Vagina (tissue), 2 donors: ENCODE data around the gene RPS19.

ENCODE experiments used
- CTCF ChIP-seq, 3 experiments: fragments of 450-650 bp in 2 of 3; fragments of 200-600 bp in 1 of 3; sonication (generic) in 1 of 3; IDR thresholded peaks; one replicate each; pipeline ENCODE4 v1.5.1; 2017 to 2019; ENCODE audit warnings: antibody characterized with exemption in 3 of 3, mild to moderate bottlenecking in 2 of 3, moderate library complexity in 2 of 3
- POLR2A ChIP-seq, 2 donors: fragments of 450-650 bp; IDR thresholded peaks; one replicate each; pipeline ENCODE4 v1.6.1; 2017; ENCODE audit warnings: antibody characterized with exemption in 2 of 2, mild to moderate bottlenecking in 2 of 2, moderate library complexity in 2 of 2

DNA sequence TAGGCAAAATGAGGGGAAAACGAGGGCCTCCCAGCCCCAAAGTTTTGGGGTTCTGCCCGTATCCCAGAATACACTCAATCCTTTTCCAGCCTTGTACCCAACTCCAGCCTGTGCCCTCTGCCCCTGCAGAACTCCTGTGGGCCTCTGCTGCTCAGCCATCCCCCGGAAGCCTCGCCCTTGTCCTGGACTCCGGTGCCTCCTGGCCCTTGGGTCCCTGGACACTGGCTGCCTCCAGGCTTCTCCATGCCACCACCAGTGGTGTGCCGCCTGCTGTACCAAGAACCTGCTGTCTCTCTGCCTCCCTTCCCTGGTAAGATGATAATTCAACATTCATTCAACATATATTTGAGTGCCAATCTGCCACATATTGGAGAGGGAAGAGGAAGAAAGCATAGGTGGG, 11.4 kb upstream of the RPS19 start:
- no peak for TF ChIP-seq CTCF (IDR thresholded peaks at IDR 0.05)
- no peak for TF ChIP-seq POLR2A (IDR thresholded peaks at IDR 0.05)
